ENCODE measurements around the gene SPCS2. TPM values are rescaled to one million over a fixed set of nuclear protein-coding genes. Genes with fewer than 3 reads are reported as not detected.

SPCS2 gene
- polyA plus RNA-seq, 1 donor (not counting 4 experiments of a cell fraction or from before 2014, with no cell fraction given) = 207 TPM

DNA sequence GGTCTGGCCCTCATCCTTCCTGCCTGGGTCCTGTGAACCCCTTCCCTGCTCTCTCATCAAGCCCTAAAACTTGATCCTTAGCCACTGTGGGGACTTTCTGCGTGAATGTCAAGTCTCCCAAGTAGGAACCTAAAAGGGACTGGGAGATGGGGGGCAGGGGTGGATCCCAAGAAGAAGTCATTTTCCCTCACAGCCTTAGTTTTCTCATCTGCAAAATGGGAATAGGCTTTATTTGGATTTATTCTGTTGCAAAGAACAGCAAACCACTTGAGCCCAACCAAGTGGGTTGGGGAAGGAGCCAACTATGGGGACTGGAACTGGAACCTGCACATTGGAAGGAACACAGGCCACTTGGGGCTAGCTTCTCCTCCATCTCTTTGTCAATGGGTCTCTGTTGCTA, 76.5 kb downstream of the SPCS2 start:
- no peak for FAIRE-seq
- dilution Hi-C loops (cut with MboI; ENCODE audit: extremely low pct_ligation_motif_present, low sequenced_read_pairs) = loop anchor here (25.0 kb wide), 1 partner anchor 187 kb away; no protein-coding TSS in a partner anchor
- H3K36me3 ChIP-seq (ENCODE audit: control insufficient read depth in 2 of 2, extremely low read depth in 1 of 2, insufficient read depth in 2 of 2, low read length in 2 of 2) = no peaks in the 10 kb centered on the region

DNA sequence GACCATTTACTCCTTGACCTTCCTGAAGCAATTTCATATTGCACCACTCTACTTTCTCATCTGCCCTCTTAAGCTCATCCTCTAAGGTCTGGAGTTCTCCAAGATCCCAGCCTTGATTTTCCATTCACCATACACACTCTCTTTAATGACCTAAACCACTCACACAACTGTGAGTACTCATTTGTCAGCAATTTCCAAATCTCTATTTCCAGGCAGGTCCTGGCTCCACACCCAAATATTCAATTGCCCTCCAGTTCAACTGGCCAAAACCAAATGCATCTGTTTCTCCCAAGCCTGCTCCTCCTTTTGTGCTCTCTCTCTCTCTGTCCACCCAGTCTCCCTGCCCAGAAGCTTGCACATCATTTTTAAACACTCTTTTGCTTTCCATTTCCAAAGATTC, 79.3 kb downstream of the SPCS2 start:
- Histone ChIP-seq H3K4me3 (ENCODE audit: control insufficient read depth in 2 of 3, extremely low read depth in 1 of 3, insufficient read depth in 2 of 3, low read depth in 1 of 3, low read length in 3 of 3) (no peak overlapping the region), H3K4me1 (ENCODE audit: control insufficient read depth, extremely low read depth, insufficient read depth, low read length) (no peaks in the 10 kb centered on the region), H4K20me1 (ENCODE audit: control insufficient read depth, extremely low read depth, insufficient read depth, low read length) (no peaks in the 10 kb centered on the region), H3K9ac (ENCODE audit: control insufficient read depth, extremely low read depth, insufficient read depth, low read length) (no peak overlapping the region), H2AFZ (ENCODE audit: control insufficient read depth, low read length) (no peak overlapping the region), H3K4me2 (ENCODE audit: control insufficient read depth, extremely low read depth, insufficient read depth, low read depth, low read length) (no peak overlapping the region), H3K9me3 (ENCODE audit: control insufficient read depth, low read depth, low read length) (no peaks in the 10 kb centered on the region), H3K9me1 (ENCODE audit: control insufficient read depth, extremely low read depth, insufficient read depth, low read length) (no peaks in the 10 kb centered on the region), H3K36me3 (ENCODE audit: control insufficient read depth in 2 of 2, extremely low read depth in 1 of 2, insufficient read depth in 2 of 2, low read length in 2 of 2) (no peaks in the 10 kb centered on the region), H3K27me3 (ENCODE audit: control insufficient read depth, extremely low read depth, insufficient read depth, low read length) (peaks cover 3% of the 10 kb centered on the region), H3K27ac (ENCODE audit: control insufficient read depth, insufficient read depth, low read length) (no peak overlapping the region), H3K79me2 (ENCODE audit: control insufficient read depth, insufficient read depth, low read length) (no peaks in the 10 kb centered on the region)
- TF ChIP-seq, protein P1, sequence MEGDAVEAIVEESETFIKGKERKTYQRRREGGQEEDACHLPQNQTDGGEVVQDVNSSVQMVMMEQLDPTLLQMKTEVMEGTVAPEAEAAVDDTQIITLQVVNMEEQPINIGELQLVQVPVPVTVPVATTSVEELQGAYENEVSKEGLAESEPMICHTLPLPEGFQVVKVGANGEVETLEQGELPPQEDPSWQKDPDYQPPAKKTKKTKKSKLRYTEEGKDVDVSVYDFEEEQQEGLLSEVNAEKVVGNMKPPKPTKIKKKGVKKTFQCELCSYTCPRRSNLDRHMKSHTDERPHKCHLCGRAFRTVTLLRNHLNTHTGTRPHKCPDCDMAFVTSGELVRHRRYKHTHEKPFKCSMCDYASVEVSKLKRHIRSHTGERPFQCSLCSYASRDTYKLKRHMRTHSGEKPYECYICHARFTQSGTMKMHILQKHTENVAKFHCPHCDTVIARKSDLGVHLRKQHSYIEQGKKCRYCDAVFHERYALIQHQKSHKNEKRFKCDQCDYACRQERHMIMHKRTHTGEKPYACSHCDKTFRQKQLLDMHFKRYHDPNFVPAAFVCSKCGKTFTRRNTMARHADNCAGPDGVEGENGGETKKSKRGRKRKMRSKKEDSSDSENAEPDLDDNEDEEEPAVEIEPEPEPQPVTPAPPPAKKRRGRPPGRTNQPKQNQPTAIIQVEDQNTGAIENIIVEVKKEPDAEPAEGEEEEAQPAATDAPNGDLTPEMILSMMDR (optimal IDR thresholded peaks at IDR 0.05 in 1 of 3, IDR thresholded peaks at IDR 0.05 in 1 of 3, conservative IDR thresholded peaks at IDR 0.05 in 1 of 3; ENCODE audit: extremely low read depth in 1 of 3, insufficient read depth in 2 of 3, low read length in 3 of 3) = no peak
- no peak for TF ChIP-seq EZH2 (IDR thresholded peaks at IDR 0.05; ENCODE audit: low read length)
- no peak for DNase-seq (ENCODE audit: low read depth, low spot score)
- no peak for FAIRE-seq
- dilution Hi-C loops (cut with MboI; ENCODE audit: extremely low pct_ligation_motif_present, low sequenced_read_pairs) = loop anchor here (25.0 kb wide), 1 partner anchor 184 kb away; no protein-coding TSS in a partner anchor

More for the DNA sequence above, 76.5 kb downstream of the SPCS2 start:
- Histone ChIP-seq H3K79me2 (ENCODE audit: control insufficient read depth, insufficient read depth, low read length) (no peaks in the 10 kb centered on the region), H3K4me2 (ENCODE audit: control insufficient read depth, extremely low read depth, insufficient read depth, low read depth, low read length) (no peak overlapping the region), H3K9me3 (ENCODE audit: control insufficient read depth, low read depth, low read length) (no peaks in the 10 kb centered on the region), H3K9ac (ENCODE audit: control insufficient read depth, extremely low read depth, insufficient read depth, low read length) (no peak overlapping the region), H2AFZ (ENCODE audit: control insufficient read depth, low read length) (no peak overlapping the region), H3K27me3 (ENCODE audit: control insufficient read depth, extremely low read depth, insufficient read depth, low read length) (peaks cover 3% of the 10 kb centered on the region), H3K4me1 (ENCODE audit: control insufficient read depth, extremely low read depth, insufficient read depth, low read length) (peaks cover 2% of the 10 kb centered on the region), H3K4me3 (ENCODE audit: control insufficient read depth in 2 of 3, extremely low read depth in 1 of 3, insufficient read depth in 2 of 3, low read depth in 1 of 3, low read length in 3 of 3) (no peak overlapping the region), H3K27ac (ENCODE audit: control insufficient read depth, insufficient read depth, low read length) (no peak overlapping the region), H3K9me1 (ENCODE audit: control insufficient read depth, extremely low read depth, insufficient read depth, low read length) (no peaks in the 10 kb centered on the region), H4K20me1 (ENCODE audit: control insufficient read depth, extremely low read depth, insufficient read depth, low read length) (no peaks in the 10 kb centered on the region)
- DNase-seq (ENCODE audit: low read depth, low spot score) = no peak
- no peak for TF ChIP-seq EZH2 (IDR thresholded peaks at IDR 0.05; ENCODE audit: low read length)
- TF ChIP-seq, protein P1 (optimal IDR thresholded peaks at IDR 0.05 in 1 of 3, IDR thresholded peaks at IDR 0.05 in 1 of 3, conservative IDR thresholded peaks at IDR 0.05 in 1 of 3; ENCODE audit: extremely low read depth in 1 of 3, insufficient read depth in 2 of 3, low read length in 3 of 3) = no peak

Small RNAs within 50 kb of the gene (small RNA-seq; reads per million reads assigned to genes)
- 0 reads per million in 3 experiments for gene RNU6-216P (ENCODE audit: insufficient read length in 3 of 3, low read depth in 3 of 3, low replicate concordance in 1 of 3)

Other genes starting within 250 kb of the SPCS2 start
- not detected in 3 replicates for gene CHRDL2, start 217.8 kb upstream of the SPCS2 start, polyA plus RNA-seq
- 6.2 to 9.2 TPM (median 8.9 TPM) in 3 replicates for gene RNF169, start 200.4 kb upstream of the SPCS2 start, polyA plus RNA-seq
- 6.5 to 9.2 TPM (median 9.1 TPM) in 3 replicates for gene XRRA1, start 175 bp upstream of the SPCS2 start, polyA plus RNA-seq
- 7.1 to 10.2 TPM (median 8.2 TPM) in 3 replicates for gene NEU3, start 39.7 kb downstream of the SPCS2 start, polyA plus RNA-seq
- gene OR2AT4, start 147.6 kb downstream of the SPCS2 start, polyA plus RNA-seq = not detected in 3 replicates
- gene SLCO2B1, start 201.8 kb downstream of the SPCS2 start, polyA plus RNA-seq = 0.03 TPM in 1 of 3 replicates, not detected in the others